GM19438 (cell line): ENCODE data around the gene AFG3L2.

Experiments used
- ATAC-seq: cut with Tn5 transposase; IDR thresholded peaks from one replicate; pipeline ENCODE4 v1.9.1; 2021; ENCODE audit warnings: low read depth; ENCODE audit not compliant: unreplicated experiment

The AFG3L2 gene

GRCh38 chr18:12327510-12328178 is 49.4 kb downstream of the AFG3L2 start:
- ATAC-seq = peak; percentile 63

- no peak for ATAC-seq
Measured at GRCh38 chr18:12326711-12327460, 50.1 kb downstream of the AFG3L2 start.

- no peak for ATAC-seq
Measured at GRCh38 chr18:12325726-12326245, 51.2 kb downstream of the AFG3L2 start.

DNA sequence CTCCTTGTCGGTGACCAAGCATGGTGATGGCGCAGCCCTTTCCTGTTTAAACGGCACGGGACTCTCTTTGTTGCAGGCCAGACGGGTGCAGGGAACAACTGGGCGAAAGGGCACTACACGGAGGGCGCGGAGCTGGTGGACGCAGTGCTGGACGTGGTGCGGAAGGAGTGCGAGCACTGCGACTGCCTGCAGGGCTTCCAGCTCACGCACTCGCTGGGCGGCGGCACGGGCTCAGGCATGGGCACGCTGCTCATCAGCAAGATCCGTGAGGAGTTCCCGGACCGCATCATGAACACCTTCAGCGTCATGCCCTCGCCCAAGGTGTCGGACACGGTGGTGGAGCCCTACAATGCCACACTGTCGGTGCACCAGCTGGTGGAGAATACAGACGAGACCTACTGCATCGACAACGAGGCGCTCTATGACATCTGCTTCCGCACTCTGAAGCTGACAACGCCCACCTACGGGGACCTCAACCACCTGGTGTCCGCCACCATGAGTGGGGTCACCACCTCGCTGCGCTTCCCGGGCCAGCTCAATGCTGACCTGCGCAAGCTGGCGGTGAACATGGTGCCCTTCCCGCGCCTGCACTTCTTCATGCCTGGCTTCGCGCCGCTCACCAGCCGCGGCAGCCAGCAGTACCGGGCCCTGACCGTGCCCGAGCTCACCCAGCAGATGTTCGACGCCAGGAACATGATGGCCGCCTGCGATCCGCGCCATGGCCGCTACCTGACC is 51.9 kb downstream of the AFG3L2 start:
- no peak for ATAC-seq

DNA sequence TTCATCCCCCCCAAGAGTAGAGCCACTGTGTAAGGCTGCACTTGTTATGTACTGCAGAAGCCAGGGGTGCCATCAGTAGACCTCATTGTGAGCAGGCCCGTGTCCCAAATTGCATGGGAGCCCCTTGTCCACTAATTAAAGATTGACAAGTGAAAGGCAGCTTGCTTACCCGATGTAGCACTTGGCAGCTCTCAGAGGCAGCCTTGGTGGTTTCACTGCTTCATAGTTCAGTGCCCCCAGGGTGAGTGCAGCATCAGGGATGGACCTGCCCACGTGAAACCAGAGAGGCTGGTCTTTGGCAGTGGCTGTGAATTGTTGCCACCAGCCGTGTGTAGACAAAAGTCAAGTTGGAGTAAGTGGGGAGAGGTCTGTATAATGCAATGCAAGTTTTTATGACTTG is 55.7 kb downstream of the AFG3L2 start:
- ATAC-seq = no peak

DNA sequence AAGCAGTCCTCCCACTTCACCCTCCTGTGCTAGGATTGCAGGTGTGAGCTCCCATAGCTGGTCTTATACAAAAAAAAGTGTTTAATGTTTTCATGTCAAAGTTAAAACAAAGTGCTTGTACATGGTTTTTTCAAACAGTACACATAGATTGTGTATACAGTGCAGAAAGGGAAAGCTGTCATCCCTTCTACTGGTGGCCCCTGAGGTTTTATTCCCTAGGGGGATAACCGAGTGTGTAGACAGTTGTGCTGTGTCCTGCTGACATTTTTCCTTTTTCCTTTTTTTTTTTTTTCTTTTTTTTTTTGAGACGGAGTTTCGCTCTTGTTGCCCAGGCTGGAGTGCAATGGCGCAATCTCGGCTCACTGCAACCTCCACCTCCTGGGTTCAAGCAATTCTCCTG is 58.2 kb downstream of the AFG3L2 start:
- no peak for ATAC-seq

- no peak for ATAC-seq
Measured at GRCh38 chr18:12318334-12318697, 58.7 kb downstream of the AFG3L2 start.

GRCh38 chr18:12317664-12318333 is 59.2 kb downstream of the AFG3L2 start:
- ATAC-seq = no peak

GRCh38 chr18:12315911-12316310 is 61.1 kb downstream of the AFG3L2 start:
- no peak for ATAC-seq

DNA sequence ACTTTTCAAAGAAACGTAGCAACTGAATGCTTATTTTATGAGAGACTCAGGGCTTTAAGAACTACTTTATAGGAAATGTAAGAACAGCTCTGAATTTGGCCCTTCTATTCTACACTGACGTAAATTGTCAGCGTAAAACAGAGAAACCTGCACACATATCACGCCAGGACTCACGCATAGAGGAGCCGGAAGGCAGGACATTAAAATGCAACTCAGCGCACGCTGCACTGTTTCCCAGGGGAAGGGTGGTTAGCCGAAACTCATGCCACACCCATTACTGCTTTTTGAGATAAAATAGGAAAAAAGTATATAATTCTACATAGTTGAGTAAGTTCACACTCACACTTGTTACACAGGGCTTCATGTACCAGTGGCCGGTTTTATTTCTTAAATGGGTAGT is 61.5 kb downstream of the AFG3L2 start:
- no peak for ATAC-seq

- no peak for ATAC-seq
Measured at GRCh38 chr18:12314591-12315305, 62.3 kb downstream of the AFG3L2 start.

DNA sequence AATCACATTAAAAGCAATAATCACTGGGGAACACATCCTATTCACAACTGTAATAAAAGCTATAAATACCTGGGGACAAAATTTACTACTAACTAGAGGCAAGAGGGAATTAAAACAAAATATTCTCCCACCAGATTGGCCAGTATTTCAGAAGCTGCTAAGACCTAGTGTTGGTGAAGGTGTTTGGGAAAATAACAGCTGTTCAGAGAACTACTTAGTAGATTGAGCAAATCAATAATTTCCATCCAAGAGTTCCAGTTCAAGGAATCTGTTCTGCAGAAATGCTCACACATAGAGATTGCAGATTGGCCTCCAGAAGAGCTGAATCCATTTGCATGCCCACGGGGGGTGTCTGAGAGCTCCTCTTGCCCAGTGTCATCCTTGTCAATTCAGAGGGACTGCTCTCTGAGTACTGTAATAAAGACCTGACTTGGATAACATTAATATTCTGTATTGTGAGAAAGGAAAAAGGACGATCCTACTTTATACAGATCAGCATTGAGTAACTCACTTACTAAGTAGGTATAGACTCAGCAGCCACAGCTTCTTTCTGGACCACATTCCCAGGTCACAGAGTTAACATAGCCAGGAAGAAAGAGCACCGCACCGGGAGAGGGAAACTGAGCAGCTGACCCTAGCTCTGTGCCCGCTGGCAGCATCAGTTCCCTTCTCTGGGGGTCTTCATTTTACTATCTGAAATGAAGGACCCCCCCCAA is 63.3 kb downstream of the AFG3L2 start:
- no peak for ATAC-seq

DNA sequence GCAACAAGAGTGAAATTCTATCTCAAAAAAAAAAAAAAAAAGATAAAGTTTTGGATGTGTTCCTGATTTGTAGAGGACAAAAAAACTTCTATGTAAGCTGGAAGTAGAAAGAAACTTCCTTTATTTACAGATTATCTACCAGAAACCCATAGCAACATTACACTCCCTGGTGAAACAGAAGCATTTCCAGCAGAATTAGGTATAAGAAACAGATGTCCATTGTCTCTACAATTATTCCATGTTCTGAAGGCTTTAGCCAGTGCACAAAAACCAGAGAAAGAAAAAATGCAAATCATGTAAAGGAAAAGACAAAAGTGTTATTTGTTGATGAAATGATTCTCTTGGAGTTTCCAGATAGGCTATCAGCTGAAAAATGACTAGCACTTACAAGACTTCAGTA is 64.1 kb downstream of the AFG3L2 start:
- ATAC-seq = no peak

GRCh38 chr18:12310762-12311161 is 66.3 kb downstream of the AFG3L2 start:
- no peak for ATAC-seq

- ATAC-seq = no peak
Measured at GRCh38 chr18:12309683-12310198, 67.3 kb downstream of the AFG3L2 start.

GRCh38 chr18:12308386-12309100 is 68.5 kb downstream of the AFG3L2 start:
- peak; percentile 48 for ATAC-seq

GRCh38 chr18:12307701-12308385 is 69.2 kb downstream of the AFG3L2 start, which contains the start of gene TUBB6:
Gene TUBB6, plus strand, starts transcription at chr18:12308241. Its CDS starts 52 bp downstream, at chr18:12308293.
- peak; percentile 43 for ATAC-seq
